GM12864 (cell line): Measurements from ENCODE around the gene ECT2.

Source experiments
- DNase-seq: peaks from one replicate; pipeline ENCODE4 v3.0.0-alpha.2; 2011; ENCODE audit warnings: low read depth
- H3K4me3 ChIP-seq: 2 replicates; pipeline ENCODE4 v1.5.1; 2011; ENCODE audit warnings: mild to moderate bottlenecking, low read depth, low read length, control low read depth
- TF ChIP-seq, protein P1 (sequence below): IDR thresholded peaks from 2 replicates; pipeline ENCODE4 v1.5.1; 2011; ENCODE audit warnings: low read depth, mild to moderate bottlenecking, moderate library complexity, low read length, control low read depth, inconsistent platforms; ENCODE audit errors: missing control alignments

The ECT2 gene

DNA sequence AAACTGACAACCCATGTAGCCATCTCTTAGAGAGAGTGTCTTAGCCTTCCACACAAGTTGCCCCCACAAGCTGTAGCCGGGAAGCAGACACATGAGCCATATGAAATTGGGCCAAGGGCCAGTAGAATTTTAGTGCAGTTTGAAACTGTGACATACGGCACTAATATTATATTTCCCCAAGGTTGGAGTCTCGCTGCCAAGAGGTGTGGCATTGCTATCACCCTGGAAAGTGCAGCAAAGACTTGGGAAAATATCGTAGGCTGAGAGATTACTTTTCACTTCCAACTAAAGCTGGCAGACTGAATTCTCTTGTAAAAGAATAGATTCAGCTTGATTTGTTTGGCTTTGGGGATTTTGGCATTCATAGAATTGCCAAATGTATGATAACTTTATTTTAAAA, 89.2 kb downstream of the ECT2 start:
- TF ChIP-seq, protein P1, sequence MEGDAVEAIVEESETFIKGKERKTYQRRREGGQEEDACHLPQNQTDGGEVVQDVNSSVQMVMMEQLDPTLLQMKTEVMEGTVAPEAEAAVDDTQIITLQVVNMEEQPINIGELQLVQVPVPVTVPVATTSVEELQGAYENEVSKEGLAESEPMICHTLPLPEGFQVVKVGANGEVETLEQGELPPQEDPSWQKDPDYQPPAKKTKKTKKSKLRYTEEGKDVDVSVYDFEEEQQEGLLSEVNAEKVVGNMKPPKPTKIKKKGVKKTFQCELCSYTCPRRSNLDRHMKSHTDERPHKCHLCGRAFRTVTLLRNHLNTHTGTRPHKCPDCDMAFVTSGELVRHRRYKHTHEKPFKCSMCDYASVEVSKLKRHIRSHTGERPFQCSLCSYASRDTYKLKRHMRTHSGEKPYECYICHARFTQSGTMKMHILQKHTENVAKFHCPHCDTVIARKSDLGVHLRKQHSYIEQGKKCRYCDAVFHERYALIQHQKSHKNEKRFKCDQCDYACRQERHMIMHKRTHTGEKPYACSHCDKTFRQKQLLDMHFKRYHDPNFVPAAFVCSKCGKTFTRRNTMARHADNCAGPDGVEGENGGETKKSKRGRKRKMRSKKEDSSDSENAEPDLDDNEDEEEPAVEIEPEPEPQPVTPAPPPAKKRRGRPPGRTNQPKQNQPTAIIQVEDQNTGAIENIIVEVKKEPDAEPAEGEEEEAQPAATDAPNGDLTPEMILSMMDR = no peak
- DNase-seq = no peak
- no peak overlapping the region for H3K4me3 ChIP-seq

DNA sequence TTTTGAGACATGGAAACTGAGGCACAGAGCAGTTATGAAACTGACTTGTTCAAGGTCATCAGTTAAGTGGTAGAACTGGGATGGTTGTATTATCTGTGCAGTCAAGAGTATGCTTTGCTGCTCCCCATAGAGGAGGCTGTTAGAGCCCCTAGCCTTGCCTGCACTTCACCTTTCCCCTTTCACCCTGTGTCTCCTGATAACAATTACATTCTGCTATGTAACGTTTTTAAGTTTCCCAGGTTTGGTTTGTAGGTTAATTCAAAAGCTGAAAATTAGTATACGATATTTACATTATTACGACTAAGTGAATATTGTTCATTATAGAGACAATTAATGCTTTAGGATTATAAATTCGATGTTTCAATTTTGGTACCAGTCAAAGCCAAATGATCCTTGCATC, 89.9 kb downstream of the ECT2 start:
- H3K4me3 ChIP-seq = no peak overlapping the region
- no peak for DNase-seq
- TF ChIP-seq, protein P1 = no peak

DNA sequence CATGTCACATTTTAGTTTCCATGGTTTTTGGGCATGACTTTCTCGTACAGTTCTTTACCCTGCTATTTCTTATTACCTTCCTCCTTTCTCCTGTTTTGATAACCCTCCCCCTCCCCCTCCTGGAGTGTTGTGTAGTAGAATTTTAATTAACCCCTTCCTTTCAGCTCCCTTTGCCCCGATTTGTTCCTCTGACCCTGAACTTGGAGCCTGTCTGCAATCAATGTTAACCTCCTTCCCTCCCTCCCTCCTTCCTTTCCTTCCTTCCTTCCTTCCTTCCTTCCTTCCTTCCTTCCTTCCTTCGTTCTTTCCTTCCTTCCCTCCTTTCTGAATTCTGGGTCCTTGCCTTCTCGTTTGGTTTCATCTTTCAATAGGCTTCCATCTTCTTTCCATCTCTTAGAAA, 90.4 kb downstream of the ECT2 start:
- no peak overlapping the region for H3K4me3 ChIP-seq
- DNase-seq = no peak
- TF ChIP-seq, protein P1 = no peak

DNA sequence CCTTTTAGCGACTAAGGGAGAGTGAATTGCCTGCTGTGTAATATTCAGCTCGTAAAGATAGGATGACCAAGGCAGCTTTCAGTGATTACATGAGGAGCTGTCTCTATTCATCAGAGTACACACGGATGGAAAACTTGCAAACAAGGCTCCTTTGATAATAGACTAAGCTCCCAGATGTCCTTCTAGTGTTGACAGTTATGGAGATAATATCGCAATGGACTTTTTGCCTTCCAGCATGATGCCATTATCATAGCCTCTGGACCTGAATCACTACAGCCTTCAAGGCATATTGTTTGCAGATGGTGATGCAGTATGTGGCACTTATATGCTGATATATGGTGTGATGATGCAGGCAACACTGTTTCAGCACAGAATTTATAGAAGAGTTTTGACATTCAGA, 93.9 kb downstream of the ECT2 start:
- no peak overlapping the region for H3K4me3 ChIP-seq
- no peak for DNase-seq
- TF ChIP-seq, protein P1 = no peak

DNA sequence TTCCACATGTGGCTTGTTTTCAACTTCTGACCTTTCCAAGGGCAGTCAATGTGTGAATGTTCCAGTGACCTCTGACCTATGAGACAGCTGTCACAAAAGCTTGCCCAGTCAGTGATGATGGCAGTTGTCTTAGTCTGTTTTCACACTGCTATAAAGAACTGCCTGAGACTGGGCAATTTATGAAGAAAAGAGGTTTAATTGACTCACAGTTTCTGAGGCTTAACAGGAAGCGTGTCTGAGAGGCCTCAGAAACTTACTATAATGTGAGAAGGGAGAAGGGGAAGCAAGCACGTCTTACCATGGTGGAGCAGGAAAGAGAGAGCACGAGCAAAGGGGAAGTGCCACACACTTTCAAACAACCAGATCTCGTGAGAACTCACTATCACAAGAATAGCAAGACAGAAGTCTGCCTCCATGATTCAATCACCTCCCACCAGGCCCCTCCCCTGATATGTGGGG, 95.6 kb downstream of the ECT2 start:
- TF ChIP-seq, protein P1 = no peak
- H3K4me3 ChIP-seq = no peak overlapping the region
- DNase-seq = peak; percentile 12

DNA sequence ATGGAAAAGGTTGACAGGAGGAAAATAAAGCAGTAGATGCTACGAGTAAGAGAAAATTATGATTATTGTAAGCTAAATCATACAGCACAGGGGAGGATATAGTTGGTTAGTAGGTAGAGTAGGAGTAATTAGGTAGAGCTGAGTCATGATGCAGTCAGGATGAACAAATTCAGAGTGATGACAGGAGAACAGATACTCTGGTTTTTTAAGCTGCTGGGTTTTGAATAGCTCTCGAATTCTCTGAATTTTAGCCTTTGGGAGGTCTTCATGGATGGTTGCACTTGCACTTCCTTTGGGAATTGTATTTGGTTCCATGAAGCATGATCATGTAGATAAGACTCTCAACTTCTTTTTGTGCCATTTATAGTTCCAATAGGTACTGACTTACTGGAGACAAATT, 96.2 kb downstream of the ECT2 start:
- no peak for DNase-seq
- TF ChIP-seq, protein P1 = no peak
- H3K4me3 ChIP-seq = no peak overlapping the region

DNA sequence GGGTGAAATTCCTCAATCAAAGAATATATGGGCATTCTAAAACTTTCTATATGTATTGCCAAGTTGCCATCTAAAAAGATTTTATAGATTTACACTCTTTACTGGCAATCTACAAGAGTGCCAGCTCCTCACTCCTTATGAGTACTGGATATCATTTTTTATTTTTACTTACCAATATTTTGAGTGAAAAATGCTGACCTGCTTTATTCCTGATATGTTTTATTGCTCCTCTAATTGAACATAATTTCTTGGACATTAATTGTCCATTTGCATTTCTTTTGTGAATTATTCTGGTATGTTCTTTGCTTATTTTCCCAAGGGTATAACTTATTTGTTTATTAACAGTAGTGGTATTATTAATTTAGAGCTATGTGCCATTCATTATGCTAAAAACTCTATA, 96.8 kb downstream of the ECT2 start:
- DNase-seq = no peak
- TF ChIP-seq, protein P1 = no peak
- H3K4me3 ChIP-seq = no peak overlapping the region
